ENCODE data around the gene RPL15.

Gene RPL15

DNA sequence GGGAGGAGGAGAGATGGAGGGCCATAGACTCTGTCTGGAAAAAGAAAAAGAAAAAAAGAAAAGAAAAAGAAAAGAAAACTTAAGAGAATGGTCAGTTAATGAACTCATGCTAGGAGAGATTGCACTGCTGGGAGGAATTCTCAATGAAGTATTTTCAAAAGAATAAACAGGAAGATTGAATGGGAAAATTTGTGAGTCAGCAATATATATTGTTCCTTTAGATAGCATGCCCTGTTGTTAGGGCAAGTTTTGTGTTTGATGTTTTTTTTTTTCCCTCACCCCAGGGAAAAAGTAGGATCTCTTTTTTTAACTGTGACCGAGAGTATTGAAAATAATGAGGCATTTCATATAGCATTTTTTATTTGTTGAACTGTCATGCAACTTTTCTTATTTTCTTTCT lies 20.4 kb downstream of the RPL15 start:
- DNase-seq = no peak

GRCh38 chr3:23938688-23939087 lies 21.8 kb downstream of the RPL15 start:
- no peak for DNase-seq

- DNase-seq = no peak
Observed at GRCh38 chr3:23940775-23941174, 23.8 kb downstream of the RPL15 start.

DNA sequence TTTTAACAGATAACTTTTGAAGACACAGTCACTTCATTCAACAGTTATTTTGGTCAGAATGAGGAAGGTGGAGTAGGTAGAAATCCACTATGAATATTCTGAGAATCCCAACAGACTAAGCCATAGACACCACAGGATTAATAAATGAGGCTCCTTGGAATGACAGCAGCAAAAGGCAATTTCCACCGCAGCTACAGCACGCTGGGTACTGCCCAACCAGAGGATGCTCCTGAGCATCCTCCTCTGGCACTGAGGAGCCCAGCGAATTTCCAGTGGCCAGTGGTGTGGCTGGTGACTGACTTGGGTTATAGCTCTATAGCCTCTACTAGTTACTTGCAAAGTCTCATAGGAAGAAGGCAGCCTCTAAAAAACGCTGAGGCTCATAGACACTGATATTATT lies 24.5 kb downstream of the RPL15 start:
- DNase-seq = no peak

DNA sequence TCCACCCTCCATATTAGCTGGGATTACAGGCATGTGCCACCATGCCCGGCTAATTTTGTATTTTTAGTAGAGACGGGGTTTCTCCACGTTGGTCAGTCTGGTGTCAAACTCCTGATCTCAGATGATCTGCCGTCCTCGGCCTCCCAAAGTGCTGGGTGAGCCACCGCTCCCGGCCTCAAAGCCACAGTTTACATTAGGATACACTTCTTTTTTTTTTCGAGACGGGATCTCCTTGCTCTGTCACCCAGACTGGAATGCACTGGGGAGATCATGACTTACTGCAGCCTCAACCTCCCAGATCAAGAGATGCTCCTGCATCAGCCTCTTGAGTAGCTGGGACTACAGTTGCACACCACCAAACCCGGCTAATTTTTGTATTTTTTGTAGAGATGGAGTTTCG lies 25.6 kb downstream of the RPL15 start:
- no peak for DNase-seq

GRCh38 chr3:23944007-23944783 lies 27.3 kb downstream of the RPL15 start:
- no peak for DNase-seq

DNA sequence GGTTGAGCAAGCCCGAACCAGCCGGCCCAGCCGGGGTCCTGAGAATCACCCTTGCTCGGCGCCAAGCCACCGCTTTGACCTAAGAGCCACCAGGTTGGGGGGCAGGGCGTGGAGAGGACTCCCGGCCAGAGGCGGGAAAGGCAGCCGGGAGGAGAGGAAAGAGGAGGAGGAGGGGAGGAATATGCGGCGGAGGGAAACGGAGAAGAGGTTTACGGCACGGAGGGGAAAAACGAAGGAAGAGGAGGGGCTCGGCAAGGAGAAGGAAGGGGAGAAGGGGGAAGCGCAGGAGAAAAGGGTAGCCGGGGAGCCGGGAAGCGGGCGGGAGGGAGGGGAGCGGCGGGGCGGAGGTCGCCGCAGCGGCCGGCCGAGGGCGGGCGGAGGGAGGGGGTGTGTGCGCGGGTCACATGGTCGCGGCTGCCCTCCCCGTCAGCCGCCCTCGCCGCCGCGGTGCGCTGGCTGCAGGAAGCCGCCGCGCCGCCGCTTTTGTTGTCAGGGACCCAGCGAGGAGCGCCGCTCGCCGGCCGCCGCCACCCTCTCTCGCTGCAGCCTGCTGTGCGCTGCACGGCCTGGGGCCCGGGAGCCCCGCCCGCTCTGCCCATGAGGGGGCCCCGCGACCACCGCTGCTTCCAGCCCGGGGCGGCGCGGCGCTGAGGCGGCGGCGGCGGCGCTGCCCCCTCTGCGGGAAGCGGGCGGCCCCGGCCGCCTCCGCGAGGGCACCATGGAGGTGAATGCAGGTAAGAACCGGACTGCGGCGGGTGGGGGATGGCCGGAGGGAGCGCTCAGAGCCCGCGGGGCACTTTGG lies 28.1 kb downstream of the RPL15 start, which contains the start of gene NR1D2:
NR1D2 (plus strand) TSS at position 426 of the 802 bp plus-strand sequence; CDS start at position 719, 293 bp downstream.
- peak; percentile 82 for DNase-seq

DNA sequence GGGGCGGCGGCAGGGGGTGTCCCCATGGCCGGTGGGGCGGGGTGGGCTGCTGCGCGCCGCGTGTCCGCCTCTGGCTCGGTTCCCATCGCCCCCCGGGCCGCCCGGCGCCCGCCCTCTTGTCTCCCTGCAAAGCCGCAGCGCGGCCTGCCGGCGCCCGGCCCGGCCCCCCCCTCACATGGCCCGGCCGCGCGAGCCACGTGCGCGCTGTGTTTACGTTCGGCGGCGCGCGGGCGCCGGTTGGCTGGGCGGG lies 28.7 kb downstream of the RPL15 start:
- DNase-seq = no peak

DNA sequence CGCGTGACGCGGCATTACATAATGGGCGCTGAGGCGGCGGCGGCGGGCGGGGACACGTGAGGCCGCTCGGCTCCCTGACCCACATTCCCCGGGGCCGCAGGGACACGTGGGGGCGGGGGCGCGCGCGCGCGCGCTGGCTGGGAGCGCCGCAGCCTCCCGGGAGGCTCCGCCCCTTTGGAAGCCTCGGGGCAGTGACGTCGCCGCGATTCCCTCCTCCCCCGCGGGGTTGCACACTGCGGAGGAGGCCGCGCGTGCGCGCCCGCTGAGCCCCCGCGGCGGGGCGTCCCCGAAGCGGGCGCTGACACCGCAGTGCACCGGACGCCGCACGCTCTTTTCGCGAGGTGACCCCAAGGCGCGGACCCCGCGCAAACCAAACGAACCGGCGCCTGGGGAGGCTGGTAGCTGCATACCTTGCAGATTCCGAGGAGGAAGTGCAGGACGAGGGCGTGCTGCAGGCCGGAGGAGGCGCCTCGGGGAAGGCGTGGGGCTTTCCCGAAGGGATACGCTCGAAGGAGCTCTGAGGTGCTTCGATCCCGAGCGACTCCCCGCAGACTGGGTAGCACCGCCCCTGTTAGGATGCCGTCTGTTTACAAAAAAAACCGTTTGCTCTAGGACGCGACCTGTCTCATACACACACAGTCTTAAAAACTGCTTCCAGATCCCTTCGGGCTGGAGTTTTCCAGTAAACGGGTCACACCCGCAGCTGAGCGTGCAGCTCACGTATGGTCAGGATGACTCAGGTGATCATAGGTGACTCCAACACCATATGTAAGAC lies 29.2 kb downstream of the RPL15 start:
- DNase-seq = peak; percentile 98

DNA sequence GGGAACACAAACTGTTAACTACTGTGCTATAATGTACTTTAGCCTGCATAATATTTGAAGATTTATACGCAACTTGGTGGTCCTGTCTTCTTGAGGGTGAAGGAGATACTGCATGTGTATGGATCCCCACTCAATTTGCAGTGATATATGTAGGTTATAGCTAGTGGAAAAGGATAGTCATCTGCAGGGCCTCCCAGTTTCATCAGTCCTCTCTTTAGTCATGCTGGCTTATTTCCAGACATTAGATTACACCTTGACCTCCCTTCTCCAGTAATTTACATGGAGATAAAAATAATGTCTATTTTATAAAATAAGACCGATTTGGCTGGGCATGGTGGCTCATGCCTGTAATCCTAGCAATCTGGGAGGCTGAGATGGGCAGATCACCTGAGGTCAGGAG lies 31.8 kb downstream of the RPL15 start:
- DNase-seq = no peak

DNA sequence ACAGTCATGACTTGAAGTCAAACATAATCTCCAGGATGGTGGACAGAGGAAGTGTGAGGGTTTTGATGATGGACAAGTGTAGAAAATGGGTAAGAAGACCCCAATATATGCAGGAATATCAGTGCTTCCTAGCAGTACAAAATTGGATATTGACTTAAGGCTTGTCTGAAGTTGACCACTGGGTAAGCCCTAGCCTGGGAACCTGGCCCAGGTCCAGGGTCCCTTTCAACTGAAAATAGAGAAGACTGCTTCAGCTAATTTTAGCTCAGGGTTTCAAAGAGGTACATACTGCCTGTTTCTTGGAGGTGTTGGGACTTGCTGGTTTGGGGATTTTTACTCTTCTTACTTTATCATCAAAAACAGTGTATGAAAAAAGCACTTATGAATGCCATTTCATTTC lies 32.9 kb downstream of the RPL15 start:
- no peak for DNase-seq

- DNase-seq = no peak
Observed at GRCh38 chr3:23950293-23950692, 33.4 kb downstream of the RPL15 start.

DNA sequence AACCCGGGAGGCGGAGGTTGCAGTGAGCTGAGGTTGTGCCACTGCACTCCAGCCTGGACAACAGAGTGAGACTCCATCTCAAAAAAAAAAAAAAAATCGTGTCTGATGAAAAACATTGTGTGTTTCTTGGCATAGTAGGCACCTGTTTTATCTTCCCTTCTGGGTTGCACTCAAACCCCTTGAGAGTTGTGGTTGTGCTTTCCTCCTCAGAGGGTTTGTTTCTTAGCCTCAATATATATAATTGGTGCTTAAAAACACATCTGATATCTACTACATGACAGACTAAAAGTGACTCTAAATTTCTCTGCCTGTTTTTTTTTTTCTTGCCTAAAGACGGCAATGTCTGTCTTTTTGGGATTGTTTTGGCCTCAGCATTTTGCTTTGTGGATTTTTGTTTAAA lies 35.7 kb downstream of the RPL15 start:
- no peak for DNase-seq

GRCh38 chr3:23953523-23953922 lies 36.6 kb downstream of the RPL15 start:
- DNase-seq = no peak

GRCh38 chr3:23954144-23954543 lies 37.2 kb downstream of the RPL15 start:
- DNase-seq = no peak

GRCh38 chr3:23956701-23957100 lies 39.8 kb downstream of the RPL15 start:
- DNase-seq = no peak

- DNase-seq = no peak
Observed at GRCh38 chr3:23959135-23959900, 42.4 kb downstream of the RPL15 start.

GRCh38 chr3:23960649-23961048 lies 43.7 kb downstream of the RPL15 start:
- DNase-seq = no peak

- DNase-seq = no peak
Observed at GRCh38 chr3:23961066-23961465, 44.1 kb downstream of the RPL15 start.

DNA sequence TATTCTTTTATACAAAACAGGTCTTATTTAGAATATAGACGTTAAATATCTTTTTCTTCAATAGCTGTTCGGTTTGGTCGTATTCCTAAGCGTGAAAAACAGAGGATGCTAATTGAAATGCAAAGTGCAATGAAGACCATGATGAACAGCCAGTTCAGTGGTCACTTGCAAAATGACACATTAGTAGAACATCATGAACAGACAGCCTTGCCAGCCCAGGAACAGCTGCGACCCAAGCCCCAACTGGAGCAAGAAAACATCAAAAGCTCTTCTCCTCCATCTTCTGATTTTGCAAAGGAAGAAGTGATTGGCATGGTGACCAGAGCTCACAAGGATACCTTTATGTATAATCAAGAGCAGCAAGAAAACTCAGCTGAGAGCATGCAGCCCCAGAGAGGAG lies 45.0 kb downstream of the RPL15 start:
- DNase-seq = no peak

GRCh38 chr3:23964537-23965235 lies 47.8 kb downstream of the RPL15 start:
- DNase-seq = no peak

DNA sequence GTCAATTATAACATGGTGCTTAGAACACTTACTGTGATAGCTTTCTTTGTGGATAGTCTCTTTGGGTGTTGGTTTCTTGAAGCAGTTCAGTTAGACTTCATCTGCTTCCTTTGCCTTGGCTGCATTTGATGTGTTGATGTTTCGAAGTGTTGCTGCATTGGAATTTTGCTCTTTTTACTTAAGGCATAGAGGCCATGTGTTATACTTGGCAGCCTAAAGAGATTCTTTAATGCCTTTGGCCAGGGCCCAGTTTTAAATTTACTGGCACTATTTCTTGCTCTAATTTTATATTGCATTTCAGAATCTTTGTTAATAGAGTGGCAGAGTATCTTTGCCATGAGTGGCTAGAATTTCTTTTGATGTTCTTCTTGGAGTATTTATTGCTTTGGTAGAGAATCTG lies 49.4 kb downstream of the RPL15 start:
- DNase-seq = no peak
